ENCODE data around the gene KLRC2. TPM values are rescaled to one million over a fixed set of nuclear protein-coding genes. Genes with fewer than 3 reads are reported as not detected.

KLRC2 gene
- total and polyA plus RNA-seq, 12 donors, result 0.69 to 3.8 TPM; not detected in 10

DNA sequence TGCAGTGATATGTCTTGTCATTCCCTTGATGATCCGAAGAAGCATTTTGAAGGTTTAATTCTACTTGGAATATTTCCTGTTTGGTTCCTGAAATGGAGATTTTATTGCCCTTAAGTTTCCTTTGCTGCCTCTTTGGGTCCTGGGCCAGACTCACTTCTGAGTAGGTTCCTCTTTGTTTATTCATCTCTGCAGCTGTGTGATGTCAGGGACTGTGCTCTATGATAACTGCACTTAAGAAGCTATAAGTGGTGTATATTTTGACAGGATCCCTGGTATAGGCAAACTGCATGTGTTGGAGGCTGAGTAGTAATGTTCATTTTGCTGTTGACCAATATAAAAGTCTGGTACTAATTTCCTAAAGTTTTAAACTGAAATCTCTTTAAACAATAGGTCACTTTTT, 26.4 kb downstream of the KLRC2 start, which contains the start of gene KLRC4:
TSS of gene KLRC4 (minus strand) at position 366 of the 400 bp plus-strand sequence. CDS start at position 184, 182 bp downstream.
- 0 to 48% (median 0%) methylated on average over 1 of the region's 1 CpG for WGBS, 4 donors
- no peak for TF ChIP-seq POLR2A (IDR thresholded peaks at IDR 0.05)
- TF ChIP-seq, protein P1, sequence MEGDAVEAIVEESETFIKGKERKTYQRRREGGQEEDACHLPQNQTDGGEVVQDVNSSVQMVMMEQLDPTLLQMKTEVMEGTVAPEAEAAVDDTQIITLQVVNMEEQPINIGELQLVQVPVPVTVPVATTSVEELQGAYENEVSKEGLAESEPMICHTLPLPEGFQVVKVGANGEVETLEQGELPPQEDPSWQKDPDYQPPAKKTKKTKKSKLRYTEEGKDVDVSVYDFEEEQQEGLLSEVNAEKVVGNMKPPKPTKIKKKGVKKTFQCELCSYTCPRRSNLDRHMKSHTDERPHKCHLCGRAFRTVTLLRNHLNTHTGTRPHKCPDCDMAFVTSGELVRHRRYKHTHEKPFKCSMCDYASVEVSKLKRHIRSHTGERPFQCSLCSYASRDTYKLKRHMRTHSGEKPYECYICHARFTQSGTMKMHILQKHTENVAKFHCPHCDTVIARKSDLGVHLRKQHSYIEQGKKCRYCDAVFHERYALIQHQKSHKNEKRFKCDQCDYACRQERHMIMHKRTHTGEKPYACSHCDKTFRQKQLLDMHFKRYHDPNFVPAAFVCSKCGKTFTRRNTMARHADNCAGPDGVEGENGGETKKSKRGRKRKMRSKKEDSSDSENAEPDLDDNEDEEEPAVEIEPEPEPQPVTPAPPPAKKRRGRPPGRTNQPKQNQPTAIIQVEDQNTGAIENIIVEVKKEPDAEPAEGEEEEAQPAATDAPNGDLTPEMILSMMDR (IDR thresholded peaks at IDR 0.05), result no peak
- Histone ChIP-seq H3K9me3 (replicated peaks in 1 of 3) (peaks cover 0 to 5% (median 0%) of the 10 kb centered on the region in 3 donors), H3K36me3 (replicated peaks in 1 of 2) (no peaks in the 10 kb centered on the region), H3K4me3 (no peak within 1 kb of the TSS), H3K4me1 (replicated peaks in 1 of 2) (no peaks in the 10 kb centered on the region), H3K27ac (no peak within 1 kb of the TSS), H3K27me3 (no peaks in the 10 kb centered on the region)
- intact Hi-C loops (cut with DNase I), result no loop called here
- no peak for DNase-seq

DNA sequence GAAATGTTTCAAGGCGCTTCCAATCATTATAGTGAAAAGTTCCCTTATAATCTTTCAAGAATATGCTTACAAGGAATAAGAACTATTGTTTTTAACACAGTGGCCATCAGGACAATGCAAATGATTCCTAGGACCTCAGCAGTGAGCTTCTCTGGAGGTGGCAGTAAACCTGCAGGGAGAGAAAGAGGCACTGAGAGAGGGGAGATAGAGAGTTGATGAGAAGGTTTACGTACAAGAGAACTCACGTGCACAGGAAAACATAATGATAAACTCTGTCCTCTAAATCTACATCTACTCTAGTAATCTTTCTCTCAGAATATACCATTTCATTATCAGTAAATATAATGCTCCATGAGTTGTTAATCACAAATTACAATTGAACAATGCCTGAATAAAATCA, 27.0 kb downstream of the KLRC2 start:
- TF ChIP-seq, protein P1 (IDR thresholded peaks at IDR 0.05), result no peak
- TF ChIP-seq POLR2A (IDR thresholded peaks at IDR 0.05), result no peak
- Histone ChIP-seq H3K36me3 (replicated peaks in 1 of 2) (no peaks in the 10 kb centered on the region), H3K9me3 (replicated peaks in 1 of 3) (peaks cover 0 to 5% (median 0%) of the 10 kb centered on the region in 3 donors), H3K4me3 (no peak overlapping the region), H3K27me3 (no peaks in the 10 kb centered on the region), H3K27ac (no peak overlapping the region), H3K4me1 (replicated peaks in 1 of 2) (no peaks in the 10 kb centered on the region)
- DNase-seq, result no peak
- 76 to 88% (median 80%) methylated on average over 3 of the region's 3 CpGs for WGBS, 4 donors
- intact Hi-C loops (cut with DNase I), result no loop called here

DNA sequence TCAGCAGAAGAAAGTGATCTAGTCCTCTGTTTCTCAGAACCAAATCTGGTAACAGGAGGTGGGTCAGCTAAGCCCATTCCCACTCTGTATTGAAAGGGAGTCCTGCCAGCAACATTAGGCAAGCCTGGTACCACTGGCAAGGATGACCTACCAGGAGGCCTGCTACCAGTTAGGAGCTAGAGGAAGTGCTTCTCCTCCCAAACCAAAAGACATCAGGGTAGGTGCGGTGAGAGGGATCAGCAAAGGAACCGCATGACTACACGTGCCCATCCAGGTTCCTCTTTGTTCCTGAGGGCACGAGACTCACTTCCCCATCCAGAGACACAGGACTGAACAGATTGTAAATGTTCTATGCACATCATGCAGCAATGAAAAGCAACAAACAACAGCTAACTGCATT, 29.1 kb downstream of the KLRC2 start:
- intact Hi-C loops (cut with DNase I), result no loop called here
- Histone ChIP-seq H3K36me3 (replicated peaks in 1 of 2) (no peaks in the 10 kb centered on the region), H3K9me3 (replicated peaks in 1 of 3) (no peaks in the 10 kb centered on the region), H3K27me3 (no peaks in the 10 kb centered on the region), H3K27ac (no peak overlapping the region), H3K4me3 (no peak overlapping the region), H3K4me1 (replicated peaks in 1 of 2) (no peaks in the 10 kb centered on the region)
- DNase-seq, result peak in 5 of 7 donors; percentile 13 to 43 (median 17)
- WGBS, 4 donors, result 57 to 81% (median 72%) methylated on average over 1 to 4 of the region's 4 CpGs
- TF ChIP-seq, protein P1 (IDR thresholded peaks at IDR 0.05), result no peak
- no peak for TF ChIP-seq POLR2A (IDR thresholded peaks at IDR 0.05)

DNA sequence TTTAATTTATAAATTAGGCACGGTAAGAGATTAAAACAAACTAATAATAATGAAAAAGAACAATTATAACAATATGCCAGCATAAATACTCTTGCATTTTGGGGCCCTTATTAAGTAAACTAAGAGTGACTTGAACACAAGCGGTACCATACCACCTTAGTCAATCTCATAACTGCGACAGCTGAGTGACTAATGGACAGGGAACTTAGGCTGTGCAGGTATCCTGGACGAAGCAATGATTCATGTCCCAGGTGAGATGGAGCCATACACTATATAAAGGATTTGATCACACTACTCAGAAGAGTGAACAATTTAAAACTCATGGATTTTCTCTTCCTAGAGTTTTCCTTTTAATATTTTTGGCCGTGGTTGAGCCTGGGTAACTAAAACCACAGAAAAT, 30.5 kb downstream of the KLRC2 start:
- H3K27ac ChIP-seq, result no peak overlapping the region
- intact Hi-C loops (cut with DNase I), result no loop called here
- no peaks in the 10 kb centered on the region for H3K36me3 ChIP-seq (replicated peaks in 1 of 2)
- H3K9me3 ChIP-seq (replicated peaks in 1 of 3), result no peaks in the 10 kb centered on the region
- H3K4me1 ChIP-seq (replicated peaks in 1 of 2), result no peaks in the 10 kb centered on the region
- no peak overlapping the region for H3K4me3 ChIP-seq
- no peaks in the 10 kb centered on the region for H3K27me3 ChIP-seq
- TF ChIP-seq, protein P1 (IDR thresholded peaks at IDR 0.05), result no peak
- TF ChIP-seq POLR2A (IDR thresholded peaks at IDR 0.05), result no peak
- 90 to 96% (median 92%) methylated on average over 5 of the region's 5 CpGs for WGBS, 4 donors
- no peak for DNase-seq
